ENCODE data around the gene RNASET2.

RNASET2 gene, protein sequence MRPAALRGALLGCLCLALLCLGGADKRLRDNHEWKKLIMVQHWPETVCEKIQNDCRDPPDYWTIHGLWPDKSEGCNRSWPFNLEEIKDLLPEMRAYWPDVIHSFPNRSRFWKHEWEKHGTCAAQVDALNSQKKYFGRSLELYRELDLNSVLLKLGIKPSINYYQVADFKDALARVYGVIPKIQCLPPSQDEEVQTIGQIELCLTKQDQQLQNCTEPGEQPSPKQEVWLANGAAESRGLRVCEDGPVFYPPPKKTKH

GRCh38 chr6:166956444-166957086, at the start of gene RNASET2:
Gene RNASET2, minus strand, starts transcription at chr6:166956550. Its CDS starts 368 bp downstream, at chr6:166956182.
- H3K27ac ChIP-seq (ENCODE audit: low read depth, low read length), result no peak within 1 kb of the TSS

DNA sequence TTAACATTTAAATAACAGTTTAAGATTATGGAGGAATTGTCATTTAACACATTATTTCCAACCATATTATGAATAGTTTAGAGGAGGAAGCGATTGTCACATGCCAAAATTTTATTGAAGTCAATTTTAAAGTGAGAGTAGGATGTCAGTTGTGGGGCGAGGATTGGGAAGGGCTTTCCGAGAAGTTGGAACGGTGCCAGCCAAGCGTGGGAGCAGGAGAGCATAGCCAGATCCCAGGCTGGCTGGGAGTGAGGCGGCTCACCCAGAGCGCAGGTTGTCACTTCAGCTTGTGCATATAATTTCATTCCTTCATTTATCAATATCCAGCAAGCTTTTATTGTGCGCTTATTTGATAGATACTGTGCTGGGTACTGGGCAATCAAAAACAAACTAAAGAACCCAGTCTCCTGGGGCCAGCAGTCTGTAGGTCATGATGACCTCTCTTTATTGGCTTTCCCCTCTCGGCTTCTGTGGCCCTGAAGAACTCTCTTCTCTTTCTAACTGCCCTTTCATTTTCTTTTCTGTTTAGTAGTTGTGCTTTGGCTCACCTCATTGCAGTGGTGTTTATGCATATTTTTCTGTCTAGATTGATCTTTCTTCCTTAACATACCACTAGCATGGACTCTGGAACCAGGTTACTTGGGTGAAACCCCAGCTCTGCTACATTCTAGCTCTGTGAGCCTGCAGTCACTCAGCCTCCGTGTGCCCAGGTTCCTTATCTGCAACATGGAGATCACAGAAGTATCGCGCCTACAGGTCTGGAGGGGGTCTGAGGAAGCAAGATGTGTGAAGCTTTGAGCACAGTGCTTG, 49.2 kb upstream of the RNASET2 start:
- peaks cover 2% of the 10 kb centered on the region; the same call in 1 of the 2 replicates for H3K4me1 ChIP-seq (ENCODE audit: control insufficient read depth, insufficient read depth, low read length)
- H3K9me3 ChIP-seq (ENCODE audit: control insufficient read depth, insufficient read depth, low read length), result no peaks in the 10 kb centered on the region
- H3K27me3 ChIP-seq (ENCODE audit: control insufficient read depth, insufficient read depth, low read length), result no peaks in the 10 kb centered on the region
- H3K36me3 ChIP-seq (ENCODE audit: control insufficient read depth, insufficient read depth, low read length), result peaks cover 91% of the 10 kb centered on the region
- no peak overlapping the region for H3K9ac ChIP-seq (ENCODE audit: low read depth, low read length)
- H3K27ac ChIP-seq (ENCODE audit: low read depth, low read length), result no peak overlapping the region
- H3K4me3 ChIP-seq (ENCODE audit: low read depth, low read length), result no peak overlapping the region

More at GRCh38 chr6:166956444-166957086, at the start of gene RNASET2:
- no peaks in the 10 kb centered on the region for H3K9me3 ChIP-seq (ENCODE audit: control insufficient read depth, insufficient read depth, low read length)
- H3K4me1 ChIP-seq (ENCODE audit: control insufficient read depth, insufficient read depth, low read length), result peaks cover 9% of the 10 kb centered on the region; the same call in 1 of the 2 replicates
- H3K4me3 ChIP-seq (ENCODE audit: low read depth, low read length), result peak within 1 kb of the TSS; percentile 84
- peaks cover 9% of the 10 kb centered on the region for H3K27me3 ChIP-seq (ENCODE audit: control insufficient read depth, insufficient read depth, low read length)
- peak within 1 kb of the TSS; percentile 26; the same call in 1 of the 2 replicates for H3K9ac ChIP-seq (ENCODE audit: low read depth, low read length)
- 0 out of 2 replicates have a peak, but pooled peaks cover 3% of the 10 kb centered on the region for H3K36me3 ChIP-seq (ENCODE audit: control insufficient read depth, insufficient read depth, low read length)

GRCh38 chr6:167000759-167001158, 44.4 kb upstream of the RNASET2 start:
- peaks cover 66% of the 10 kb centered on the region for H3K36me3 ChIP-seq (ENCODE audit: control insufficient read depth, insufficient read depth, low read length)
- no peak overlapping the region for H3K9ac ChIP-seq (ENCODE audit: low read depth, low read length)
- no peak overlapping the region for H3K27ac ChIP-seq (ENCODE audit: low read depth, low read length)
- H3K27me3 ChIP-seq (ENCODE audit: control insufficient read depth, insufficient read depth, low read length), result no peaks in the 10 kb centered on the region
- H3K4me3 ChIP-seq (ENCODE audit: low read depth, low read length), result 0 out of 2 replicates have a peak overlapping the region, but pooled peaks have one; percentile 89
- peaks cover 6% of the 10 kb centered on the region for H3K4me1 ChIP-seq (ENCODE audit: control insufficient read depth, insufficient read depth, low read length)
- H3K9me3 ChIP-seq (ENCODE audit: control insufficient read depth, insufficient read depth, low read length), result no peaks in the 10 kb centered on the region

GRCh38 chr6:166999884-167000253, 43.5 kb upstream of the RNASET2 start:
- Histone ChIP-seq H3K9me3 (ENCODE audit: control insufficient read depth, insufficient read depth, low read length) (no peaks in the 10 kb centered on the region), H3K27me3 (ENCODE audit: control insufficient read depth, insufficient read depth, low read length) (no peaks in the 10 kb centered on the region), H3K27ac (ENCODE audit: low read depth, low read length) (peak overlapping the region; percentile 81), H3K4me3 (ENCODE audit: low read depth, low read length) (peak overlapping the region; percentile 89), H3K9ac (ENCODE audit: low read depth, low read length) (peak overlapping the region; percentile 79), H3K4me1 (ENCODE audit: control insufficient read depth, insufficient read depth, low read length) (peaks cover 6% of the 10 kb centered on the region), H3K36me3 (ENCODE audit: control insufficient read depth, insufficient read depth, low read length) (peaks cover 57% of the 10 kb centered on the region)

GRCh38 chr6:166999145-166999883, 43.0 kb upstream of the RNASET2 start, which contains the start of gene CEP43:
Gene CEP43, plus strand, starts transcription at chr6:166999397. Its CDS starts 16 bp downstream, at chr6:166999413.
- Histone ChIP-seq H3K9me3 (ENCODE audit: control insufficient read depth, insufficient read depth, low read length) (no peaks in the 10 kb centered on the region), H3K36me3 (ENCODE audit: control insufficient read depth, insufficient read depth, low read length) (peaks cover 52% of the 10 kb centered on the region), H3K27ac (ENCODE audit: low read depth, low read length) (peak within 1 kb of the TSS; percentile 81), H3K27me3 (ENCODE audit: control insufficient read depth, insufficient read depth, low read length) (no peaks in the 10 kb centered on the region), H3K4me3 (ENCODE audit: low read depth, low read length) (peak within 1 kb of the TSS; percentile 89), H3K9ac (ENCODE audit: low read depth, low read length) (peak within 1 kb of the TSS; percentile 79), H3K4me1 (ENCODE audit: control insufficient read depth, insufficient read depth, low read length) (peaks cover 6% of the 10 kb centered on the region)

DNA sequence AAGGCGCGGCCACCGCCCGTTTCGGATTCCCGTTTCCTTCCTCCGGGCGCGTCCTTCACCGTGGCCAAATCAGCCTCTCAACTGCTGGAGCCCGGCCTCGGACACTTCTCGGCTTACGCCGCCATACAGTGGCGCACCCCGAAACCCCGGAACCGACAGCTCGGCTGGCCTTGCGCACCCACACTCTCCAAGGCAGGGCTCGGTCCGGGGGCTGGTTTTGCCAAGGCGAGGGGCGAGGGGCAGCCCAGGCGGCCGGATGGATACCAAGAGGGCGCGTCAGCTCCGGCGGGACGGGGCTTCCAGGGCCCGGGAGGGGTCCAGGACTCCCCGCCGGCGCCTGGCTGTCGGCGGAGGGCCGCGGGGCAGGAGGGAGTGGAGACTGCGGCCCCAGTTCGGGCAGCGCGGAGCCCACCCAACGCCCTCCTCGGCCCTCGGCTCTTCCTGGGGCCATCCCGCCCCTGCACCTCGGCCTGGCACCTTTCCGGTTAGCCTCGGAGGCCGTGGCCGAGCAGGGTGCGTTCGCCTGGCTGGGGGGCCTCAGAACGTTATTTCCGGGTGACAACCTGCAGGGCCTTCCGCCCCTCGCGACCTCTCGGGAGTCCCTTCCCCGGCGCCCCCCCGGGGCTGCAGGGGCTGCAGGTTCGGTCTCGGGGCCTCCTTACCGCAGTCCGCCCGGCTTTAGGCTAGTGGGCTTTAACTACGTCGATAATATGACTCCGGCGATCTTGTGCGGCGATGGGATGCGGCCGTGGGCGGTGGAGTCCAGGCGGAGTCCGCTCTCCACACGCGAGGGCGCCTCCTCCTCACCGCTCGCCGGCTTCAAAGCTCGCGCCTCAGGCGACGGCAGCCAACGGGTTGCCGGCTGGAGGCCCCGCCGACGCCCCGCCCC, 42.1 kb upstream of the RNASET2 start:
- Histone ChIP-seq H3K27ac (ENCODE audit: low read depth, low read length) (peak overlapping the region; percentile 70), H3K36me3 (ENCODE audit: control insufficient read depth, insufficient read depth, low read length) (peaks cover 44% of the 10 kb centered on the region)

DNA sequence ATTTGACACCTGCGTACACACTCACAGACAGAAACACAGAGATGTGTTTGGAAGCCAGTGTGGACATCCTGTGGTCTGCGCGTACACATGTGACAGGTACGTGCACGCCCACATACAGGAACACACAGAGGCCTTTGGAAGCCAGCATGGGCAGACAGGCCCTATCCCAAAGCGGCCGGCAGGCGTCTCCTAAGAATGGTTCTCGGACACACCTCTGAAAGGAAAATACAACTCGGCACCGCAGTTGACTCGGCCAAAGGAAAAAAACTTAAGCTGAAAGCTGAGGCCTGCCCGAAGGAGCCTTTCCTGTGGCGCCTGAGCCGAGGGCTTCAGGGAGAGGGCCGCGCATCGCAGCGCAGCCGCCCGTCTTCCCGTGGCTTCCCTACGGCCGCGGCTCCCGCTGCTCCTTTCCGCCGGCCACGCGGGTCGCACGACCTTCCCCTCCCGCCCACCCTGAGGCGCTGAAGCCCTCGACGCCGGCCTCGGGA, 41.5 kb upstream of the RNASET2 start:
- Histone ChIP-seq H3K4me3 (ENCODE audit: low read depth, low read length) (peak overlapping the region; percentile 80), H3K4me1 (ENCODE audit: control insufficient read depth, insufficient read depth, low read length) (peaks cover 6% of the 10 kb centered on the region), H3K36me3 (ENCODE audit: control insufficient read depth, insufficient read depth, low read length) (peaks cover 37% of the 10 kb centered on the region), H3K9me3 (ENCODE audit: control insufficient read depth, insufficient read depth, low read length) (no peaks in the 10 kb centered on the region), H3K27me3 (ENCODE audit: control insufficient read depth, insufficient read depth, low read length) (no peaks in the 10 kb centered on the region), H3K9ac (ENCODE audit: low read depth, low read length) (no peak overlapping the region), H3K27ac (ENCODE audit: low read depth, low read length) (no peak overlapping the region)

More for the DNA sequence above, 42.1 kb upstream of the RNASET2 start:
- H3K4me1 ChIP-seq (ENCODE audit: control insufficient read depth, insufficient read depth, low read length), result peaks cover 6% of the 10 kb centered on the region
- no peaks in the 10 kb centered on the region for H3K9me3 ChIP-seq (ENCODE audit: control insufficient read depth, insufficient read depth, low read length)
- no peaks in the 10 kb centered on the region for H3K27me3 ChIP-seq (ENCODE audit: control insufficient read depth, insufficient read depth, low read length)
- peak overlapping the region; percentile 80 for H3K4me3 ChIP-seq (ENCODE audit: low read depth, low read length)
- peak overlapping the region; percentile 53 for H3K9ac ChIP-seq (ENCODE audit: low read depth, low read length)

- peak overlapping the region; percentile 80 for H3K4me3 ChIP-seq (ENCODE audit: low read depth, low read length)
- no peak overlapping the region for H3K9ac ChIP-seq (ENCODE audit: low read depth, low read length)
- no peaks in the 10 kb centered on the region for H3K27me3 ChIP-seq (ENCODE audit: control insufficient read depth, insufficient read depth, low read length)
- H3K4me1 ChIP-seq (ENCODE audit: control insufficient read depth, insufficient read depth, low read length), result peaks cover 6% of the 10 kb centered on the region
- no peak overlapping the region for H3K27ac ChIP-seq (ENCODE audit: low read depth, low read length)
- peaks cover 32% of the 10 kb centered on the region for H3K36me3 ChIP-seq (ENCODE audit: control insufficient read depth, insufficient read depth, low read length)
- no peaks in the 10 kb centered on the region for H3K9me3 ChIP-seq (ENCODE audit: control insufficient read depth, insufficient read depth, low read length)
Measured at GRCh38 chr6:166997348-166997747, 41.0 kb upstream of the RNASET2 start.

- Histone ChIP-seq H3K36me3 (ENCODE audit: control insufficient read depth, insufficient read depth, low read length) (peaks cover 23% of the 10 kb centered on the region), H3K9ac (ENCODE audit: low read depth, low read length) (no peak overlapping the region), H3K27me3 (ENCODE audit: control insufficient read depth, insufficient read depth, low read length) (no peaks in the 10 kb centered on the region), H3K4me1 (ENCODE audit: control insufficient read depth, insufficient read depth, low read length) (peaks cover 6% of the 10 kb centered on the region), H3K27ac (ENCODE audit: low read depth, low read length) (no peak overlapping the region), H3K9me3 (ENCODE audit: control insufficient read depth, insufficient read depth, low read length) (no peaks in the 10 kb centered on the region), H3K4me3 (ENCODE audit: low read depth, low read length) (no peak overlapping the region)
Measured at GRCh38 chr6:166996406-166996805, 40.1 kb upstream of the RNASET2 start.

Data from HUES48 (cell line).